ENCODE data around the gene ZC3H7A. TPM values are rescaled to one million over a fixed set of nuclear protein-coding genes. Genes with fewer than 3 reads are reported as not detected.

The ZC3H7A gene
- total RNA-seq, 1 donor from 2014 or later: 14.5 TPM

- DNase-seq (ENCODE audit: low read depth): no peak
- no peak overlapping the region for H3K4me3 ChIP-seq (ENCODE audit: low read depth, low read length)
- no peak for TF ChIP-seq CTCF (conservative IDR thresholded peaks at IDR 0.05; ENCODE audit: low read depth, low read length)
Observed at GRCh38 chr16:11762431-11762830, 34.6 kb downstream of the ZC3H7A start.

GRCh38 chr16:11759997-11760396, 37.1 kb downstream of the ZC3H7A start:
- no peak for TF ChIP-seq CTCF (conservative IDR thresholded peaks at IDR 0.05; ENCODE audit: low read depth, low read length)
- no peak overlapping the region for H3K4me3 ChIP-seq (ENCODE audit: low read depth, low read length)
- no peak for DNase-seq (ENCODE audit: low read depth)

DNA sequence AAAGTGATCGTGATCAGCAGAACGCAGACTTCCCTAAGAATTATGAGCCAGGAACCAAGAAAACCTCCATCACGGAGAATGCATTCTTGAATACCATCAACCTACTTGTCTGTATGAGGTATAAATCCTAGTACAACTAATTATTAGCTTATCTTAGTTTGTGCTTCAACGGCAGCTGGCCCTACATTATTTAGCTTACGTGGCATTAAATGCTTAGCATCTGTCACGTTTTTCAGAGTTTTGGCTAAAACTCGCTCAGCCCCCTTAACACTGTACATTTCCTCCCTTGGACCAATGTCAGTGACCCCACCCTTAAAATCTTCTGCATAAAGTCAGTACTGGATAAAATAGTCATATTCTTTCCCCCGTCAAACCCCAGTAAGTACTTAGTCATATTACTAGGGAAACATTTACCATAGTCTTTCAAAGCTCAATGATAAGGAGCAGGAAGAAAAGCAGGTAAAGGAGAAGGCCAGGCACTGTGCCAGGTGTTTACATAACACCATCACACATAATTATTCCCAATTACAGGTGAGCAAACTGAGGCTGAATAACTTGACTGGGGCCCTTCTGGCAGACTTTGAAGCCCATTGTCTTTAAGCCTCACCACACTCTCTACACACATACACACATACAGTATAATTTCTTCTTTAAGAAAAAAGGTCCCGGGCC, 37.8 kb downstream of the ZC3H7A start:
- no peak for DNase-seq (ENCODE audit: low read depth)
- no peak overlapping the region for H3K4me3 ChIP-seq (ENCODE audit: low read depth, low read length)
- TF ChIP-seq CTCF (conservative IDR thresholded peaks at IDR 0.05; ENCODE audit: low read depth, low read length): no peak

- peak overlapping the region; percentile 3 for H3K4me3 ChIP-seq (ENCODE audit: low read depth, low read length)
- TF ChIP-seq CTCF (conservative IDR thresholded peaks at IDR 0.05; ENCODE audit: low read depth, low read length): no peak
- peak; percentile 82 for DNase-seq (ENCODE audit: low read depth)
Observed at GRCh38 chr16:11757671-11758545, 39.1 kb downstream of the ZC3H7A start.

DNA sequence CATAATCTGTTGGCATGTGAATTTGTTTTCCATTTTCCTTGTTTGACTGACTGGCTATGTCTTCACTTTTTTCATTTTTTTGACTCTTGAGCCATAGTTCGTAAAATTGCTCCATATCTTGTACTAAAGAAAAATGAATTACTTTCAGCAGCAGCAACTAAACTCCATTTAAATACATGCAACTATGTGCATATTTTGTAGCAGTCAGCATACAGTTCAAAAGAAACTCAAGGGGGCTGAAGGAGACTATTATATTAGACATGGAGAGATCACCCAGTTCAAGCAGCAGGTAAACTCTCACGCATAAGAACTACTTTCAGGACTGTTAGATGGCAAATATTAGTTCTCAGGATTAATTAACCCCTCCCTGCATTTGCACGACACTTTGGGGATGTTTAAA, 40.8 kb downstream of the ZC3H7A start:
- no peak for TF ChIP-seq CTCF (conservative IDR thresholded peaks at IDR 0.05; ENCODE audit: low read depth, low read length)
- no peak overlapping the region for H3K4me3 ChIP-seq (ENCODE audit: low read depth, low read length)
- no peak for DNase-seq (ENCODE audit: low read depth)

- no peak for TF ChIP-seq CTCF (conservative IDR thresholded peaks at IDR 0.05; ENCODE audit: low read depth, low read length)
- no peak overlapping the region for H3K4me3 ChIP-seq (ENCODE audit: low read depth, low read length)
- DNase-seq (ENCODE audit: low read depth): no peak
Observed at GRCh38 chr16:11755022-11755760, 41.9 kb downstream of the ZC3H7A start.

Measured in epithelial cell of proximal tubule (primary cell).